Measurements from ENCODE around the gene MR1.

The MR1 gene

GRCh38 chr1:181088079-181089016 is 54.6 kb downstream of the MR1 start, which contains the start of gene IER5:
TSS of gene IER5 (plus strand) at chr1:181088700. CDS start at chr1:181088903, 203 bp downstream.
- ChIA-PET CTCF (interaction anchor here (0.6 to 1.1 kb wide), 4 partner anchors 13 to 54 kb away, joined by 3 to 7 read pairs (median 4); no protein-coding TSS in a partner anchor), POLR2A (ENCODE audit: low non-redundant PET) (interaction anchor here (0.5 to 1.4 kb wide), 10 partner anchors 8 to 951 kb away, joined by 3 to 8 read pairs (median 4); no protein-coding TSS in a partner anchor)
- peak within 1 kb of the TSS; percentile 92 for H3K27ac ChIP-seq
- DNase-seq (ENCODE audit: low spot score), result peak; percentile 93
- TF ChIP-seq CTCF (conservative IDR thresholded peaks at IDR 0.05; ENCODE audit: low read depth), result no peak

- ChIA-PET CTCF (interaction anchor here (0.7 to 4.4 kb wide), 5 partner anchors 12 to 102 kb away, joined by 3 to 30 read pairs (median 4); no protein-coding TSS in a partner anchor), POLR2A (ENCODE audit: low non-redundant PET) (interaction anchor here (0.5 to 1.4 kb wide), 10 partner anchors 8 to 950 kb away, joined by 3 to 8 read pairs (median 4); no protein-coding TSS in a partner anchor)
- H3K27ac ChIP-seq, result peak overlapping the region; percentile 92
- TF ChIP-seq CTCF (conservative IDR thresholded peaks at IDR 0.05; ENCODE audit: low read depth), result no peak
- DNase-seq (ENCODE audit: low spot score), result no peak
Measured at GRCh38 chr1:181089017-181089675, 55.4 kb downstream of the MR1 start.

- peak; percentile 58 for DNase-seq (ENCODE audit: low spot score)
- ChIA-PET POLR2A (ENCODE audit: low non-redundant PET) (interaction anchor here (0.6 to 1.4 kb wide), 6 partner anchors 15 to 68 kb away, joined by 3 to 9 read pairs (median 6); partner anchors contain the start of gene STX6), CTCF (interaction anchor here (0.7 to 4.4 kb wide), 4 partner anchors 35 to 101 kb away, joined by 3 to 30 read pairs (median 4); no protein-coding TSS in a partner anchor)
- H3K27ac ChIP-seq, result peak overlapping the region; percentile 92
- TF ChIP-seq CTCF (conservative IDR thresholded peaks at IDR 0.05; ENCODE audit: low read depth), result no peak
Measured at GRCh38 chr1:181089676-181090544, 56.1 kb downstream of the MR1 start.

- ChIA-PET POLR2A (ENCODE audit: low non-redundant PET) (interaction anchor here (0.6 to 1.6 kb wide), 5 partner anchors 23 to 68 kb away, joined by 3 to 9 read pairs (median 4); partner anchors contain the start of gene STX6), CTCF (interaction anchor here (1.0 to 4.4 kb wide), 2 partner anchors 52 to 82 kb away, joined by 4 to 30 read pairs; no protein-coding TSS in a partner anchor)
- H3K27ac ChIP-seq, result peak overlapping the region; percentile 92
- no peak for DNase-seq (ENCODE audit: low spot score)
- no peak for TF ChIP-seq CTCF (conservative IDR thresholded peaks at IDR 0.05; ENCODE audit: low read depth)
Measured at GRCh38 chr1:181090641-181091126, 56.9 kb downstream of the MR1 start.

- POLR2A ChIA-PET (ENCODE audit: low non-redundant PET), result interaction anchor here (0.6 to 1.6 kb wide), 8 partner anchors 12 to 69 kb away, joined by 3 to 9 read pairs (median 4); partner anchors contain the start of gene STX6
- CTCF ChIA-PET, result interaction anchor here (1.0 to 4.4 kb wide), 2 partner anchors 51 to 82 kb away, joined by 4 to 30 read pairs; no protein-coding TSS in a partner anchor
- H3K27ac ChIP-seq, result no peak overlapping the region
- DNase-seq (ENCODE audit: low spot score), result no peak
- TF ChIP-seq CTCF (conservative IDR thresholded peaks at IDR 0.05; ENCODE audit: low read depth), result no peak
Measured at GRCh38 chr1:181091309-181092040, 57.7 kb downstream of the MR1 start.

Measured in RWPE1 (cell line).